ENCODE results near the gene L2HGDH.

DNA sequence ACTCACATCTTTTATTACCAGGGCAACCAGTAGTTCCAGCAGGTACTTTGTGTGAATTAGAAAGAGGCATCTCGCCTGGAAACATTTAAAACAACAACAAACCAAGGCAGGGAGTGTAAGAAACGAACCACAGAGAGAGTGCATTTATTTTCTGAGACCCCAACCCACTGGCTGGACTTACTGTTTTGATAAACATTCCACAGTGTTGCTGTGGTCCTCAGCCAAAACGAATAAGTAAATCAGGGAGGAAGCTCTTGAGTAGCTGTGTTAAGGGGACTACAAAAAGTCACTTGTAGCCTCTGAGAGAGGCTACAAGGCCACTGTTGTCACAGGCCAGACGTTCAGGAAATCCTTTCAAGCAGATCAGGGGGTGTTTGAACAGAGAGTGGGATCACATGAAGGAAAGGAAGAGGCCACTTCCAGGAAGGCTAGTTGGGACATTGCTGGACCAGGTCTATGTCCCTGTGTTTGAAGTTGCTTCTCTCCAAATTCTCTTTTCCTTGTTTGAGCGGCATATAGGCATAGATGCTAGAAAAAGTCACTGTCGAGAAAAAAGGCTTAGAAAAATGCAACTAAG, 33.9 kb upstream of the L2HGDH start:
- TF ChIP-seq, protein P1, sequence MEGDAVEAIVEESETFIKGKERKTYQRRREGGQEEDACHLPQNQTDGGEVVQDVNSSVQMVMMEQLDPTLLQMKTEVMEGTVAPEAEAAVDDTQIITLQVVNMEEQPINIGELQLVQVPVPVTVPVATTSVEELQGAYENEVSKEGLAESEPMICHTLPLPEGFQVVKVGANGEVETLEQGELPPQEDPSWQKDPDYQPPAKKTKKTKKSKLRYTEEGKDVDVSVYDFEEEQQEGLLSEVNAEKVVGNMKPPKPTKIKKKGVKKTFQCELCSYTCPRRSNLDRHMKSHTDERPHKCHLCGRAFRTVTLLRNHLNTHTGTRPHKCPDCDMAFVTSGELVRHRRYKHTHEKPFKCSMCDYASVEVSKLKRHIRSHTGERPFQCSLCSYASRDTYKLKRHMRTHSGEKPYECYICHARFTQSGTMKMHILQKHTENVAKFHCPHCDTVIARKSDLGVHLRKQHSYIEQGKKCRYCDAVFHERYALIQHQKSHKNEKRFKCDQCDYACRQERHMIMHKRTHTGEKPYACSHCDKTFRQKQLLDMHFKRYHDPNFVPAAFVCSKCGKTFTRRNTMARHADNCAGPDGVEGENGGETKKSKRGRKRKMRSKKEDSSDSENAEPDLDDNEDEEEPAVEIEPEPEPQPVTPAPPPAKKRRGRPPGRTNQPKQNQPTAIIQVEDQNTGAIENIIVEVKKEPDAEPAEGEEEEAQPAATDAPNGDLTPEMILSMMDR (conservative IDR thresholded peaks at IDR 0.05; ENCODE audit: low read length) = no peak
- no peak for TF ChIP-seq EZH2phosphoT487 (IDR thresholded peaks at IDR 0.05; ENCODE audit: borderline replicate concordance, low read depth, low read length)
